Fibroblast of lung (primary cell): ENCODE data around the gene MBNL3. TPM values are rescaled to one million over a fixed set of nuclear protein-coding genes. Genes with fewer than 3 reads are reported as not detected.

Experiments
- DNase-seq, 2 donors: peaks; one replicate each; pipeline versions ENCODE4 v3.0.0 to v3.0.0-alpha.2; 2010; ENCODE audit warnings: low read depth in 2 of 2
- H2AFZ ChIP-seq: 2 replicates; pipeline ENCODE4 v1.5.1; 2012; ENCODE audit warnings: low read length, control low read depth, inconsistent platforms
- H3K27ac ChIP-seq: 2 replicates; pipeline ENCODE4 v1.5.1; 2011; ENCODE audit warnings: low read length, control low read depth; ENCODE audit not compliant: insufficient read depth
- H3K27me3 ChIP-seq: 2 replicates; pipeline ENCODE4 v1.5.1; 2011; ENCODE audit warnings: mild to moderate bottlenecking, low read length; ENCODE audit not compliant: control insufficient read depth, insufficient read depth
- H3K36me3 ChIP-seq: 2 replicates; pipeline ENCODE4 v1.5.1; 2011; ENCODE audit warnings: low read length; ENCODE audit not compliant: control insufficient read depth, insufficient read depth
- H3K4me1 ChIP-seq: 2 replicates; pipeline ENCODE4 v1.5.1; 2011; ENCODE audit warnings: low read length; ENCODE audit not compliant: control insufficient read depth, insufficient read depth; ENCODE audit errors: extremely low read depth
- H3K4me2 ChIP-seq: 2 replicates; pipeline ENCODE4 v1.5.1; 2011; ENCODE audit warnings: low read length, control low read depth; ENCODE audit not compliant: insufficient read depth; ENCODE audit errors: extremely low read depth
- H3K4me3 ChIP-seq, 4 experiments: fragments of 200-600 bp in 1 of 4; sonication (generic) in 1 of 4; replicated peaks in 1 of 4; 2 replicates each; pipeline ENCODE4 v1.5.1; 2011 to 2016; ENCODE audit warnings: low read length in 4 of 4, low read depth in 3 of 4, mild to moderate bottlenecking in 3 of 4, control low read depth in 2 of 4, inconsistent platforms in 1 of 4, mixed read lengths in 1 of 4; ENCODE audit not compliant: insufficient read depth in 1 of 4; ENCODE audit errors: control extremely low read depth in 1 of 4
- H3K79me2 ChIP-seq: 2 replicates; pipeline ENCODE4 v1.5.1; 2012; ENCODE audit warnings: mild to moderate bottlenecking, low read length, inconsistent platforms; ENCODE audit not compliant: control insufficient read depth, insufficient read depth
- H3K9ac ChIP-seq: 2 replicates; pipeline ENCODE4 v1.5.1; 2011; ENCODE audit warnings: mild to moderate bottlenecking, low read length, control low read depth; ENCODE audit not compliant: insufficient read depth
- H3K9me3 ChIP-seq: 2 replicates; pipeline ENCODE4 v1.5.1; 2012; ENCODE audit warnings: low read depth, low read length; ENCODE audit not compliant: control insufficient read depth, insufficient read depth
- H4K20me1 ChIP-seq: 2 replicates; pipeline ENCODE4 v1.5.1; 2011; ENCODE audit warnings: low read length; ENCODE audit not compliant: control insufficient read depth, insufficient read depth; ENCODE audit errors: extremely low read depth
- CTCF ChIP-seq, 2 donors: IDR thresholded peaks in 1 of 2; conservative IDR thresholded peaks in 1 of 2; 1 replicate in 1 of 2; 2 replicates in 1 of 2; pipeline ENCODE4 v1.5.1; 2011 to 2012; ENCODE audit warnings: low read length in 2 of 2, control low read depth in 1 of 2, inconsistent platforms in 1 of 2, low read depth in 1 of 2, mild to moderate bottlenecking in 1 of 2
- EZH2 ChIP-seq: IDR thresholded peaks from 2 replicates; pipeline ENCODE4 v1.5.1; 2012; ENCODE audit warnings: low read length, control low read depth, mild to moderate bottlenecking; ENCODE audit errors: missing control alignments
- polyA plus RNA-seq, 2 donors: library from polyadenylated mRNA; depleted of rRNA in 1 of 2; stranded (reverse) in 1 of 2; unstranded in 1 of 2; fragments of >200 nt; gene quantifications; 2 replicates each; pipeline ENCODE4 v1.2.1, GENCODE V29; 2011 to 2012; ENCODE audit warnings: missing spikeins in 1 of 2
- total RNA-seq: library from RNA; depleted of rRNA; stranded (reverse); fragments of >200 nt; gene quantifications from 2 replicates; pipeline ENCODE4 v1.2.1, GENCODE V29; 2014

MBNL3 gene
- total and polyA plus RNA-seq, 2 donors (not counting 1 experiment from before 2014, with no cell fraction given) = 2.6 to 4.5 TPM

GRCh38 chrX:132393485-132393884 lies 95.4 kb downstream of the MBNL3 start:
- H3K27me3 ChIP-seq = no peaks in the 10 kb centered on the region
- no peaks in the 10 kb centered on the region for H4K20me1 ChIP-seq
- H3K4me2 ChIP-seq = no peak overlapping the region
- H3K36me3 ChIP-seq = no peaks in the 10 kb centered on the region
- no peak for TF ChIP-seq EZH2
- TF ChIP-seq CTCF (conservative IDR thresholded peaks at IDR 0.05 in 1 of 2, IDR thresholded peaks at IDR 0.05 in 1 of 2; ENCODE audit: low read depth in 1 of 2, low read length in 2 of 2) = no peak
- no peak overlapping the region for H2AFZ ChIP-seq
- H3K27ac ChIP-seq = no peak overlapping the region
- H3K9me3 ChIP-seq = no peaks in the 10 kb centered on the region
- H3K79me2 ChIP-seq = no peaks in the 10 kb centered on the region
- H3K4me3 ChIP-seq = no peak overlapping the region
- no peak overlapping the region for H3K9ac ChIP-seq
- no peaks in the 10 kb centered on the region for H3K4me1 ChIP-seq
- no peak for DNase-seq

- Histone ChIP-seq H3K36me3 (no peaks in the 10 kb centered on the region), H3K9ac (no peak overlapping the region), H3K4me1 (no peaks in the 10 kb centered on the region), H3K27me3 (no peaks in the 10 kb centered on the region), H2AFZ (no peak overlapping the region), H3K9me3 (no peaks in the 10 kb centered on the region), H3K27ac (no peak overlapping the region), H3K4me3 (no peak overlapping the region), H4K20me1 (no peaks in the 10 kb centered on the region), H3K4me2 (no peak overlapping the region), H3K79me2 (no peaks in the 10 kb centered on the region)
- no peak for DNase-seq
- TF ChIP-seq EZH2 (no peak), CTCF (conservative IDR thresholded peaks at IDR 0.05 in 1 of 2, IDR thresholded peaks at IDR 0.05 in 1 of 2; ENCODE audit: low read depth in 1 of 2, low read length in 2 of 2) (no peak)
Observed at GRCh38 chrX:132393085-132393484, 95.8 kb downstream of the MBNL3 start.

- Histone ChIP-seq H2AFZ (no peak overlapping the region), H3K4me2 (no peak overlapping the region), H3K36me3 (no peaks in the 10 kb centered on the region), H3K4me3 (no peak overlapping the region), H3K9me3 (no peaks in the 10 kb centered on the region), H4K20me1 (no peaks in the 10 kb centered on the region), H3K79me2 (no peaks in the 10 kb centered on the region), H3K27ac (no peak overlapping the region), H3K4me1 (no peaks in the 10 kb centered on the region), H3K9ac (no peak overlapping the region), H3K27me3 (no peaks in the 10 kb centered on the region)
- no peak for DNase-seq
- TF ChIP-seq CTCF (conservative IDR thresholded peaks at IDR 0.05 in 1 of 2, IDR thresholded peaks at IDR 0.05 in 1 of 2; ENCODE audit: low read depth in 1 of 2, low read length in 2 of 2) (no peak), EZH2 (no peak)
Observed at GRCh38 chrX:132390792-132391191, 98.0 kb downstream of the MBNL3 start.
